Stimulated activated CD8-positive, alpha-beta memory T cell treated with anti-CD3 and anti-CD28 coated beads, Interleukin-4, amount 100 ng/mL, for 48 hours (primary cell): Measurements from ENCODE around the gene HPS1.

Experiments used
- DNase-seq: peaks from one replicate; pipeline ENCODE4 v3.0.0-alpha.2; 2020

HPS1 gene

DNA sequence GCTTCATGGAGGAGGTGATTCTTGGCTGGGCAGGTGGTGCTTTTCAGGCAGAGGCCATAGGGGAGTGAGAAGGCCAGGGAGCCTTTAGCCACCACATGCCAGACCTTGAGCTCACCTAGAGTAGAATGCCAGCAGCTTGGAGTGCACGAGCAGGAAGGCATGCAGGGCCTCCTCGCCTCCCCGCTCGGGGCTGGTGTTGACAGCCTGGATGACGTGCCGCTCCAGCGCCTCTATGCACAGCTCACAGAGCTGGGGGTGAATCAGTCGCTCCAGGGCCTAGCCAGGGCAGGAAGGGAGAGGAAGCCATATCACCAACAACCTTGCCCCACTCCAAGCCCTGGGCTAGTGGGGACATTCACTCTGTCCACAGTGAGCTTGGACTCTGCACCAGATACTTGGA lies 15.7 kb downstream of the HPS1 start:
- no peak for DNase-seq

DNA sequence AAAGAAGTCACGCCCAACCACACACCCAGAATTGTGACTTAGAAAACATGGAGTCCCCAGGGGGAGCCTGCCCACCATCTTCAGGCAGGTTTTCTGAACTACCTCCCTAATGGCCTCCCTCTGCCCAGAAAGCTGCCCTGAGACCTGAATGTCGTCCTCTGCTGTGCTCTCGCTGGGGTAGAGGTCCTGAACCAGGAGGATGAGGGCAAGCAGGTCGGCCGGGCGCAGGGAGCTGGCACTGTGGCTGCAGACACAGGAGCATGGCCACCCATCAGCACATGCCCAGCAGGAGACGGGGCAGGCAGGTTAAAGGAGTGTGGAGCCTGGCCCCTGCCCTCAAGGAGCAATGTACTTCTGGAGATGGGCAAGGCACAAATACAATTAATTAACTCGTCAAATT lies 16.3 kb downstream of the HPS1 start:
- no peak for DNase-seq

DNA sequence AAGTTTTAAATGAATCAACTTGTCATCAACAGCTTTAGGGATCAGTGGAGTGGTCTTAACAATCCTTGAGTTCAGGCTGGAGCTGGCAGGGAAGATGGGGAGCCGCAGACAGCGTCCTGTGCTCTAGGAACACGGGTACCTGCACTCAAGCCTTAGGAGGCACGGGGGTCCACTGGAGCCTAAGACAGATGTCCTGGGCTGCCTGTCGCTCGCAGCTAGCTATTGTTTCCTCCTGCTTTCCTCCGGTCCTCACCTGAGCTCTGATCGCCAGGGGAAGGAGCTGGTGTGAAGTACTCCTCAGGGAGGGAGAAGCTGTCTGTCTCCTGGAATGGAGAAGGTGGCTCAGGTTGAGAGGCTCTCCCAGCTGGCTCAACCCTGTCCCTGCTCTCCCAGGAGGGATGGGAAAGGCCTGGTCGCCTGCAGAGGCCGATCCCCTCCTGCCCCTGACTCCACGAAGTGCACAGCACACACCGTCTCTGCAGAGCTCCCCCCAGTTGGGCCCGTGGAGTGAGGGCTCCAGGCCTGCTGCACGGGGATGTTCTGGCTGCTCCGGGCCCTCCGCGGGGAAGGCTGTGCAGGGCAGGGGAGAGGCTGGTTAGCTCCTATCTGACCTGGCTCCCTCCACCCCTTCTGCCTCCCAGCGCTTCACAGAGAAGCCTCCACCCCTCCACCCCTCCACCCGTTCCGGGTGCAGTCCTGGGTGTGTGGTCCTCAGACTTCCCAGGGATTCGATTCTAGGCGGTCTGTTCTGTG lies 17.2 kb downstream of the HPS1 start:
- no peak for DNase-seq

DNA sequence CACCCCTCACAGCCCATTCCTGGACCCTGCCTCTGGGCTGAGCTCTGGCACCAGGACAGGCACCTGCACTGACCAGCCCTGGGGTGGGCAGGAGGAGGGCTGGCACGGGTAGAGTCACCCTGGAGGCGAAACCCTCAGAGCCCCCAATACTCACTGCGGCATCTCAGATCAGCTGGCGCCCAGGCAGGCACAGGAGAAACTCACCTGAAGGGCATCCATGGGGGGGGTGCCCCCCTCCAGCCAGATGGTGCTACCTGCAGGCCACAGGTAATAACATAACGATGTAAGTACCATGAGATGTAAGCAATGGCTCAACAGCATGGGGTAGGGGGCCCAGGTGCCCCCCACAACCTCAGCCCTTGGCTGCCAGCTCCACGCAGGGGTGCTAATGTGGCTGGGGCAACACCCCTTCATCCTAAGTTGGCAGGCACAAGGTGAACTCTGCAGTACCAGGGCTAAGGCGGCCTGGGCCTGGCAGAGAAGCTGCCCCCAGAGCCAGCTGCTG lies 19.7 kb downstream of the HPS1 start:
- no peak for DNase-seq

DNA sequence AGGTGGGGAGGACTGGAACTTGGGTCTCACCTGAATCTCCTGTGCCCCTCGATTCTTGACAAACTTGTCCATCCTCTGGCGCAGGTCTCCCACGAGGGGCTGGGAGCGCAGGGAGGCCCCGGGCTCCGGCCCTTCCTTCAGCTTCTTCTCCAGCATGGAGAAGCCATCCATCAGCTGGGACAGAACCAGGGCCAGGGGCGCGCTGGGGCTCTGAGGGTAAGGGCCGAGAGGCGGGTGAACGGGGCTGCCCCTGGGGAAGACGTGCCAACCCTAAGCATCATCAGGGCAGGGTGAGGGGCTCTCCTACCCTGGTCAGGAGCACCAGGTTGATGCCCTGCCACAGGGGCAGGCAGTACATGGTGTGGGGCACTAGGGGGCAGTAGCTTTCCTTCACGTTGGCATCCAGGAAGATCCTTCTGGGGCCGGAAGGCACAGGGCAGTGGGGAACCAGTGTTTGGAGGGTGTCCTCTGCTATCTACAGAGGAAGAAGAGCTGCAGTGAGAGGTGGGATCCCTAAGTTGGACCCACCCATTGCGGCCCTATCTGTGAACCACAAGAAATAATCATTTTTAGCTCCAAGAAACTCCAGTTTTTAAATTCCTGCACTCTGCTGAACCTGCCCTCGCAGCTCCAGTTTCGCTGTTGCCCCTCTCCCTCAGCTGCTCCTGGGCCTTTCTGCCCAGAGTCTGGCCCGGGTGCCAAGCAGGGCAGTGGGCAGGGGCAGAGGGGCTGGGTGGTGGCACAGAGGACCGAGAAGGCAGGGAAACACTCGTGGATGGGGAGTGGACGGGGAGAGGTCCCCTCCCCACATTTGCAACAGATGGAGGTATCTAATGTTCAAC lies 21.0 kb downstream of the HPS1 start:
- peak; percentile 70 for DNase-seq

DNA sequence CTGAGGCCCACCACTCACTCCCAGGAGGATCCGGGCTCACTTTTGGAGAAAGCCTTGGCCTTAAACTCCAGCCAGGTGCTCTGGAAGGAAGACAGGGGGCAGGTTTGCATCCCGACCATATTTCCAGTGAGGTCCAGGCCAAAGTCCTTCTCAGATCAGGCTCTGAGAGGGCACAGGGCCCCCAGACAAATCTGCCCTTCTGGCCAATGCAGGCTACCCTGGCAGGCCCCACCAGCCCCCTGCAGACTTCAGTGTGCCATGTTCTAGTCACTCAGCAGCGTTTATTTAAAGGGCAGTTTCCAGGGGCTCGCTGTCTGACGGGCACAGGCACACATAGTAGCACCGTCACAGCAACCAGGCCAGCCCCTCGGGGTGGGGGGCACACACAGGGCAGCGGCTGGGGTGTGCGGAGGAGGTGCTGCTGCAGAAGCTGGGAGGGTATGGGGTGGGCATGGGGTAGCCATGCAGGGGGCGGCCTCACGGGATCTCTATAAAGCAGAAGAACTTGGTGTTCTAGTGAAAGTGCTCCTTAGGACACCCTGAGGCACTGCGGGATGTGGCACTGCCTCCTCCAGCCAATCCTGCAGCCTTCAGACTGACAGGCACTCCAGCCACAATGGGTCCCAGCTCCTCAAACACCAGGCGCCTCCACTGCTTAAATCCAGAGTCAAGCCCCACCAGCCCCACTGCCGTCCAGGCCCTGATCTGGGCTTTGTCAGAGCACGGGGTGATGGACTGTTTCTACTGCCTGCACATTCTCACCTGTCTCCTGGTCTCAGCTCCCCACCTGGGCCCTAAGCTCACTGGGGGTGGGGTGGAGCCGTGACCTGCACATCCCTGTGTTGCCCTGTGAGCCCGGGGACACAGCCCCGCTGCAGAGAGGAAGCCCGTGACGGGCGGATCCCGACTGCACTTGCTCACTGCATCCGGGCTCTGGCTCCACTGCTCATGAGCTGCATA lies 22.2 kb downstream of the HPS1 start:
- no peak for DNase-seq

DNA sequence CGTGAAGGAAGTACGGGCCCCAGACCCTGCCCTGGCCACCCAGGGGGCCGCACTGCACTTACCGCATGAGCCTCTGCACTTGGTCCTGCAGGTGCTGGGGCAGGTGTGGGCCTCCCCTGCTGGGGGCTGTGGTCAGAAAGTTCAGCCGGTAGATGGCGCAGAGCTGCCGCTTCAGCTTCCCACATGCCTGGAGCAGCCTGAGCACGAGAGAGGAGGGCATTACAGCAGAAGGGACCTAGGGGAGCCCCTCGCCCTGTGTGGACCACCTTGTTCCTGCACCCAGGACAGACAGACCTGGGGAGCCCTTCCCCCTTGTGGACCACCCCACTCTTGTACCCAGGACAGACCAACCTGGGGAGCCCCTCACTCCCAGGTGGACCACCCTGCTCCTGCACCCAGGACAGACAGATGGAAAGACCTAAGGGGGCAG lies 23.0 kb downstream of the HPS1 start:
- DNase-seq: no peak

DNA sequence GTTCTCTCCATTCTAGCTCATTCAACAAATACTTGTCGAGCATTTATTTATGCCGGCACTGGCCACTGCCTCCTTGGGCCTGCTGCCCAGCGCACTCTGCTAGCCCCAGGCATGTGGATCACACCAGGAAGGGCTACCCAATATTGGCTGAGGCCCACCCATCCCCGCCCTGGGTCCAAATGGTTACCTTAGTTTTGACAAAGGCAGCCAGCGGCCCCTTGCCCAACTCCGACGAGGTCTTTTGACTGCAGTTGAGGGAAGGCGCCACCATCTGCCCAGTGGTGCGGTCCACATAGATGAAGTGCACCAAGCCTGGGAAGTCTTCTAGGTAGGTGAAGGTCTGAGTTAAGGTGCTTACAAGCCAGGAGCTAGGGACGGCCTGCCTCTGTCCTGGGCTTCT lies 24.6 kb downstream of the HPS1 start:
- DNase-seq: no peak

DNA sequence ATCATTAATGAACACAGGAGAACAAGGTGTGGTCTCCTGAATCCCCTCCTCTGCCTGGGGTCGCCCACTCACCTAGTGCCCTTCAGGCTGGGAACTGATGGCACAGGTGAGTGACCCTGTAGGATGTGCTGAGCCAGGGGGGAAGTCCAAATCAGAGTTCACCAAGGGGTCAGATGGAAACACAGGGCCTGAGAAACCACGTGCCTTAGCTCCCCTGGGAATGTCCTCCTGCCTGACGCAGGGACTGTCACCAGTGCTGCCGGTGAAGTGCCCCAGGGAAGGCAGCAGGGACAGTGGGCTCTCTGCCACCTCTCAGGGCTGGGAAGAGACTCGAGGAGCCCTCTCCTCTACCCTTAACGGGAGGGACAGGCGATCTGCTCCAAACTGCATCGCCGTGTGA lies 25.9 kb downstream of the HPS1 start:
- no peak for DNase-seq

DNA sequence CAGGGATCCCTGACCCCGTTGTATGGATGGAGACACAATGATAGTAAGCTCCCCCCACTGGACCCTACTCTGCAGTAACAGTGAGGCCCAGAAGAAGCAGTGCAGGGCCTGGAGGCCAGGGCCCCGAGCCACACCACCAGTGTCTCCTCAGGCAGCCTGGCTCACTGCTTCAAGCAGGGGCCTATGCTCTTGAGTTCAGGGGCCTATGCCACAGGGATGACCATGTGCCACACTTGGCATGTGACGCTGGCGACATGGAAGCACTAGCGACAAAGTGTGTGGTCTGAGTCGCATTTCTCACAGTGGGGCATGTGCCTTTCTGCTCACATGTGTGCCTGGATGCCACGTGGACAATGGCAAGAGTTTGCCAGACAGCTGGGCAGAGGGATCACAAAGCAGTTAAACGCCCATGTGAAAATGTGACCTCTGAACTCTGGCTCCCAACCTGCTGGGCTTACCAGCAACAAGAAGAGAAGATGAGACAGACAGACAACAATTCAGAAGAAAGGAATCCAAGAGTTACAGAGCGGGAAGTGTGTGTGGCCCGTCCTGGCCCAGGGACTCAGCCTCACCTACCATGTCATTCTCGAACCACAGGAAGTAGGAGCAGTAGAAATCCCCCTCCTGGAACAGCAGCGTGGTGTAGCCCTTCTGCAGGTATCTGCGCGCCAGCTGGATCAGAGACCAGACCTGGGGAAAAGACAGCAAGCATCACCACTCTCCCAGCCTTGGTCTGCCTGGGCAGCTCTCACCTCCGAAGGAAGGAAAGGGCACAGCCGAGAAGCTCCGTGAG lies 27.1 kb downstream of the HPS1 start:
- no peak for DNase-seq

DNA sequence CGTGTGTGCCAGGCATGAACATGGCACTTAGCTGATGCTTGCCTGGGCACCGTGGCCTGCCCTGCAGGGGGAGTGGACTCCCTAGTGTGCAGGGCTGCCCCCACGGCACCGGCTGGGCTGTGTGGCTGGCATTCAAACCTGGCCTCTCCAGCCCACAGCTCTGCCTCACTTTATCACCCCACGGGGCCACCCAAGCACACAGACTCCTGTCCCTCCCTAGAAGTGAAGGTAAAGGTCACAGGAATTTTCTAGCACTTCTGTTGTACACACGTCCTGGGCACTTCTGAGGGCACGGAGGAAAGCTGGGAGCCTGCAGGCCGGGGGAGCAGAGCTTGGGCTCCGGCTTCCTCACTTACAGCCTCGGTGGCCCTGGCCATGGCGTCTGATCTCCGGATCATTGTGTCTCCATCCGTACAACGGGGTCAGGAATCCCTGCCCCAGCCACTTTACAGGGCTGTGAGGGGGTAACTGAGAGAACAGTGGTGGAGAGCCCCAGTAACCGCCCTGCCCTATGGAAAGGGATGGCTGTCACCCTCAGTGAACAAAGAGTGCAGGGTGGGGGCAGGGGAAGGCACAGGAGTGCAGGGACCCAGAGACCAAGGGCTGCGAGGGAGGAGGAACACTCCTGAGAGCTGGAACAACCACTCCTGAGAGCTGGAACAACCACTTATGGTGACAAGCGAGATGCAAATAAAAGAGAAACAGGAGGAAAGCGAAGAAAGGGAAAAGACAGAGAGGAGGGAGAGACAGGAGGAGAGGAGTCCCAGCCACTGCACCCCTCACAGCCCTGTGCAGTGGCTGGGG lies 27.9 kb downstream of the HPS1 start:
- DNase-seq: no peak

DNA sequence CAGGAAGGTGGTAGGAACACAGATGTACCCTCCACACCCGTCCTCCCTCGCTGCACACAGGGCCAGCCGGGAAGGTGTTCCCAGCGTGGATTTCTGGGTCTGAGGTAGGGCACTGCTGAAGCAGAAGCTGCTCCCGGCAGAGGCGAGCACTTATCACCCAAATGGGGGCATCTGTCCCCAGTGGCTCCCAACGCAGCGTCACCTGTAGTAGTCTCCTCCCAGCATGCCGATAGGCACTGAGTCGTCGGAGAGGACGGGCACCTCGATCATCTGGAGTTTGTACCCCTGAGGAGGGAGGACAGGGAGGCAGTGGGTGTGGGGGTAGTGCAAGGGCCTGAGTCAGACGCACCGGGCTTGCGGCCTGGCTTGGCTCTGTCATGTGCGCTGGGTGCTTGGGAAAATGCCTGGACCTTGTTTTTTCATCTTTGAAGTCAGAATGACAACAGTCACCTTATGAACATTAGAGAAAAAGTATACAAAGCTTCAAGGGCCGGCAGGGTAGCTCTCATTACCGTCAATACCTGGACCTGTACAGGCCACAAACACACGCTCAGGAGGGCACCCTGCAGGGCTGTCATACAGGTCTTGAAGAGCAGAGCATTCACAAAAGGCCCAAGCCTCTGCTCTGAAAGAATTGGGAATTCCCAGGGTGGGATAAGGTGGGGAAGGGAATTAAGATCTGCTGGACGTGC lies 28.6 kb downstream of the HPS1 start:
- DNase-seq: no peak

DNA sequence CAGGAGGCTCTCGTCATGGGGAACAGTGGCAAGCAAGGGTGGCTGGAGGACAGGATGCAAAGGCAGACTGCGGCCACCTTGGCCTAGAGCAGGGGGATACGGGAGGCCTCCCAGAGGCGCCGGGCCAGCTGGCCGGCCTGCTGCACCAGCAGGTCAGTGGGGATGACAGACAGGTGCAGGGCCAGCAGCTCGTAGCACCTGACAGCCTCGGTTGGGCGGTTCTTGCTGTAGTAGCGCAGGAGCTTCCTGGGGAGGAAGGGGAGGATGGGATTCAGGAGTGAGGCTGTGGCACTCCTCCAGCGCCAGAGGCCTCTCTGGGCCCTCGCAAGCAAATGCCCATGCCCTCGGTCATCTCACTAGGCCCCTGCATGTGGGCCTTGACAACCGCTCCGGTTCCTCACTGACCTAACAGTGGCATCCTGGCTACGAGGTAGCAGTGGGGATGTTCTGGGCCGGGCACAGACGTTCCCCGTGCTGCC lies 29.2 kb downstream of the HPS1 start:
- DNase-seq: no peak

DNA sequence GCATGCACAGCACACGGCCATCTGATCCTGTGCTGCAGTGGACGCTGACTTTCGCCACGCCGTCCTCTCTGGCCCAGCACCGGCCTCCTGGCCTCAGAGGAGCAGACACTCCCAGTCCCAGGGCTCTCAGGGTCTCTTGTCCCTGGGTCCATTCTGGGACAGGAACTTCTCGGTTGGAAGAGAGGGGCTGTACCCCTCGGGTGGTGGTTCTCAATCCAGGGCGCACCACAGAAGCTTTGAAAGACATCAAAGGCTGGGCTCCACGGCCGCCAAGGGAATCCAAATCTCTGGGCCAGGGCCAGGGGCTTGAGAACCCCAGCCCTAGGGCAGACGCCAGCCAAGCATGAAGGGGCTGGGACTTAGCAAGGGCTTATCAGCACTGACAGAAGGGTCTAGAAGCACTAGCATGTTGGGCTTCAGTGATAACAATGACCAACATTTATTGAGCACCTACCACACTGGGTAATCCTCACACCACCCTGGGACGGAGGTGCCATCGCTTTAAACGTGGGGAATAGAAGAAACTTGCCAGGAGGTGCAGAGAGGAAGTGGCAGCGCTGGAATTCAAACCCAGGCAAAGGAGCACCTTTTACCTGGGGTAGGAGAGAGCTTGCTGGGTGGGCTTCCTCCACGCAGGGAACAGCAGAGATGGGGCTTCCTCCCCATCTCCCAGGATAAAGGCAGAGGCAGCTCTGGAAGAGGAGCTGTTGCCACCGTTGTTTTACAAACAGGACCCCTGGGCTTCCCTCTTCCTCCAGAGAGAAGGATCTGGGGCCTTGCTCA lies 29.9 kb downstream of the HPS1 start:
- no peak for DNase-seq

DNA sequence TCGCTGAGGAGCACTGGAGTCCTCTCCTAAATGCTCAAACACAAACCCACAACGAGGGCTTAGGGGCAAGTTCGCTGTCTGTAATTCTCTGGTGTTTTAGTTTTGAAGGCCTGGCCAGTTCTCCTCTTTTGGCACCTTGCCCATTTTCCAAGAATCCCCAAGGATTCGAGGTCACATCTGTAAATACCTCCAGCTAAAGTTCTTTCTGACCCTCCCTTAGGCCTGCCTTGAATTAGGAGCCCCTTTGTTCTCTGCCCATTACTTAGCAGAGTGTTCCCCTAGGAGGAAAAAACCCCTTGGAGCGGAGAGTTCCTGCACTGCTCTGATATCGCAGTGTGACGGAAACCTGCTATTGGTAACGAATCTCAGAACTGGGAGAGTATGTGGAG lies 31.0 kb downstream of the HPS1 start:
- no peak for DNase-seq

DNA sequence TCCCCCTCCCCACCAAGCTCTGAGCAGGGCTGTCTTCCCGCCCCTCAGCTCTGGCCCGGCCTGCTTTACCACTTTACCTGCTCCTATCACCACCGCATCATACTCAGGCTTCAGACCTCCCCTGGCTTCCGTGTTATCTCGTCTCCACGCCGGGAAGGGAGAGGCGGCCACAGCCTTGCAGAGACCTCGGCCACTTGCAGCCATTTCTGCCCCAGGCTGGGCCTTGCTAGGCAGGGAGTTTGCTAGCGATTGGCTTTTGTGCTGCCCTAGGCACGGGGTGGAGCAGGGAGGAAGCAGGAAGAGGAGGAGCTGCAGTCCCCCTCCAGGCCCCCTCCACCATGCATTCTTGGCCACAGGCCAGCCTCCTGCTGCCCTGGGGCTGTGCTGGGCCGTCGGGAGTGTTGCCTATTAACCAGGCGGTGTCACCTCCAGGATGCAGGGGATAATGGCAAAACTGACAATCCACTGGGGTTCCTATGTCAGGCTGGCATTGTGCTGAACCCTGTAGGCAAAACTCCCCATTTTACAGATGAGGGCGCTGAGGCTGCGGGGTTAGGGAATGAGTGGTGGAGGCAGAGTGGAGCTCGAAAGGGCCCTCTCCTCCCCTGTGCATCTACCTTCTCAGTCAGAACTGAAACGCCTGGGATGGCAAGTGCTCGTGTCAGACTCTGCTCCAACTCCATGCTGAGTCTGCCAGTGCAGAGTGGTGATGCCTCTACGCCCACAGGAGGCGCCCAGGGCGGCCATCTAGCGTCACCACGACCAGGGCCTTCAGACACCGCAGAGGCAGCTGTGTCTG lies 31.6 kb downstream of the HPS1 start, which contains the start of gene PYROXD2:
TSS of gene PYROXD2 (minus strand) at position 251 of the 799 bp plus-strand sequence. CDS start at position 204, 47 bp downstream.
- peak; percentile 55 for DNase-seq

DNA sequence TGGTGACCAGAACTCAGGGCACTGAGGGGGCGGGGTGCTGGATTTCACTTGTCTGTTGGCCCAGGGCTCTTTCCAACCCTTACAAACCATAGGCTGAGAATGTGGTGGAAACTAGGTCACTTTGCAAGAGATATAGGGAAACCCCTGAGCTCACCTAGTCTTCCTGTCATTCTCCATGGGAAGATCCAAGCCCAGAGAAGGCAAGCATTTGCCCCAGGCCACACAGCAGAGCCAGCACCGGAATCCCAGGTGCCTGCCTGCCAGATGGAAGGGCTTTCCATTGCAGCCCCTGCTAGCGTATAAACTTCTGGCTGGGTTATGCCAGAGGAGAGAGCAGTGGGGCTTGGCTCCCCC lies 32.2 kb downstream of the HPS1 start:
- DNase-seq: no peak

DNA sequence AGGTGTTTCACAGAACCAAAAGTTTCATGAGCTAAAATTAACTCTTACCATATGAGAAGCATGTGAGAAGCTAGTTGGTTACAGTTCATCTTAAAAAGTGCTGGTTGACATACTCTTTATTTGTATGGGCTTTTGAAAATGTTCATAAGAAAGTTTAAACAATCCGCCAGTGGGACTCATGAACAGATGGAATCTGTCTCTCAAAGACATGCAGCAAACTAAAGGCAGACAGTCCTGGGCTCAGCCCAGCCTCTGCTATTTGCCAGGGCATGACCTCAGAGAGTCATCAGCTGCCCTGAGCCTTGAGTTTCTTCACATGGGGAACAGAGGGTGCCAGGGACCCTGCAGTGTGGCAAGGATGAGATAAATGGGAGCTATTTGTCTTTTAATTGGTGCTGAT lies 35.0 kb downstream of the HPS1 start:
- DNase-seq: no peak

DNA sequence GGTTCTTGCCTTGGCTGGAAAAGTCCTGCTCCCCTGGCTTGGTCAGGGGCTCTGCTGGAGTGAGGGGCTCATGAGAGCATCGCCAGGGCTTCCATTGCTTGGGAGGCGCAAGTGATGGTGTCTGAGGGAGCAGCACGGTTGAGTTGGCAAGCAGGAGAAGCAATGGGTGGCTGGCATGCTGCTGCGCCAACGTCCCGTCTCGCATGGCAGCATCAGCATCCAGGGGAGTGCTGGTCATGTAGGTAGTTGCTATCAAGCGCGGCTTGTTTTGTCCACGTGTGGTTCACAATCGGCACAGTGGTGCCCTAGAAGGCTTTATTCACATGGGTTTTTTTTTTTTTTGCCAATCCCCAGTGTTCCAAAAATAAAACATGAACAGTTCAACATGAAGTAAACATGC lies 35.6 kb downstream of the HPS1 start:
- no peak for DNase-seq
